Activated CD8-positive, alpha-beta memory T cell treated with anti-CD3 and anti-CD28 coated beads, Interleukin-2, amount 50 U/mL, for 24 hours (primary cell): ENCODE measurements around the gene ELAC1.

Experiments
- DNase-seq: peaks from one replicate; pipeline ENCODE4 v3.0.0-alpha.2; 2020; ENCODE audit errors: extremely low read depth

ELAC1 gene

DNA sequence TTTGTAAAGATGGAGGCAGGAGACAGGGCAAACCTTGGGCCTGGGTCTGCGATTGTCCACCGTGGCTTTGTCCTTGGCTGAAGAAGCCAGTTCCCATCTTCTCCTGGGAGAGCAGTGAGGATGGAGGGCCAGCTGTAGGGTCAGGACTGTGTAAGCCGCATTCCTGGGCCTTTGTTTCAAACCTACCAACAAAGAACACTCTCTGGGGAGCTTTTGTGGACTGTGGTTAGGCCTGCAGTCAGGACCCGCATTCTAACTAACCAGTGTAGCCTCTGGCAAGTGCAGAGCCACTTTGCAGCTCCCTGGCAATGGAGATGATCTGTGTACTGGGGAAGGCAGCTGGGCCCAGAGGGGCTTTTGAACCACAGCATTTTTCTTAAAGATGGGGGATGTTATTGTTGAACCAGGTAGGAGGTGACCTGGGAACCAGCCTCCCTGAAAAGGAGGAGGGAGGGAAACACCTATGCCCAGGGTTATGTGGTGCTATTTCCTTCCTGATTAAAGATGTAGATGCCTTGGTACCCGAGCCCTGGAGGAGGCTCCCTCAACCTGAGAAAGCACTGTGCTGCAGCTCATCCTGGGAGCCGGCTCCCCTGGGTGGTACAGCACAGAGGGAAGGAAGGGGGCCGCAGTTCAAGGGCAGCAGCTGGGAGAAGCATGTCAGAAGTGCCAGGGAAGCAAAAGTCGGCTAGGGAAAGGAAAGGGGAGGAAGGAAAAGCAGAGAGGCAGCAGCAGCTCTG, 49.5 kb downstream of the ELAC1 start:
- DNase-seq = no peak

- no peak for DNase-seq
Measured at GRCh38 chr18:51020536-51020935, 52.7 kb downstream of the ELAC1 start.

DNA sequence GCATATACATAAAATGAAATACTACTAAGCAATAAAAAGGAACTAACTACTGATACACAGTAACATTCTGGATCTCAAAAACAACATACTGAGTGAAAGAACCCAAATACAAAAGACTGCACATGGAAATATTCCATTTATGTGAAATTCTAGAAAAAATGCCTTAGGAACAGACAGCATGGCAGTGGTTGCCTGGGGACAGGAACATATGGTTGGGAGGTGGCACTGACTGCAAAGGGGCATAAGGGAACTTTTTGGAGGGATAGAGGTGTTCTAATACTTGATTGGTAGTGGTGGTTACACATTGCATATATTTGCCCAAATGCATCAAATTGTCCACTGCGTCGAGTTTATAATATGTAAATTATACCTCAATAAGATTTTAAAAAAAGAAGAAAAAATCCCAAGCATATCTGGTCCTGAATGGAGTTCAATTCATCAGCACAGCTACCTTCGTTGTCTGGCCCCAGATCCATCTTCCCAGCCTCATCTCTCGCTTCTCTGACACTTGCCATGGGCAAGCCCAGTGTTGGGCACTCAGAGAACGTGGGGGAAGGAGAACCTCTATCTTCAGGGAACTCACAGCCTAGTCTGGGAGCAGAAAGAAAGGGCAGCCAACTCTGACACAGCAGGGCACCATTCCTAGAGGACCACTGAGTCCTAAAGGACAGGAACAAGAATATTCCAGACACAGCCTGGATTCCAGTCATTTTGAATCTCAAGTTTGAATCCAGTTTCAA, 53.6 kb downstream of the ELAC1 start:
- DNase-seq = no peak

GRCh38 chr18:51025512-51025911, 57.7 kb downstream of the ELAC1 start:
- no peak for DNase-seq

GRCh38 chr18:51028201-51028805, 60.5 kb downstream of the ELAC1 start:
- DNase-seq = no peak

DNA sequence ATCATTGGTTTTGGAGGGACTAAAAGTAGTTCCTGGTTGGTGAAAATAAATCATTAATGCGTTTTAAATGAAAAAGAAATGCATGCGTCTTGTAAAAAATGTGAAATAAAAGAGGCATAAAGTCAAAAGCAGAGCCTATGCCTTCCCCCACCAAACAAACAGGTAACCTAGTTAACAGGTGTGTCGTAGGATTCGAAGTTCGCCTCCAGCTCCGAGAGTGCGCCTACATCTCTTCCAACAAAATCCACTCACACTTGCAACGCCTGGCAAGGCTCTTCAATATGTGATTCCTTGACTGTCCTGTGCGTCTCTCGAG, 61.5 kb downstream of the ELAC1 start:
- no peak for DNase-seq

DNA sequence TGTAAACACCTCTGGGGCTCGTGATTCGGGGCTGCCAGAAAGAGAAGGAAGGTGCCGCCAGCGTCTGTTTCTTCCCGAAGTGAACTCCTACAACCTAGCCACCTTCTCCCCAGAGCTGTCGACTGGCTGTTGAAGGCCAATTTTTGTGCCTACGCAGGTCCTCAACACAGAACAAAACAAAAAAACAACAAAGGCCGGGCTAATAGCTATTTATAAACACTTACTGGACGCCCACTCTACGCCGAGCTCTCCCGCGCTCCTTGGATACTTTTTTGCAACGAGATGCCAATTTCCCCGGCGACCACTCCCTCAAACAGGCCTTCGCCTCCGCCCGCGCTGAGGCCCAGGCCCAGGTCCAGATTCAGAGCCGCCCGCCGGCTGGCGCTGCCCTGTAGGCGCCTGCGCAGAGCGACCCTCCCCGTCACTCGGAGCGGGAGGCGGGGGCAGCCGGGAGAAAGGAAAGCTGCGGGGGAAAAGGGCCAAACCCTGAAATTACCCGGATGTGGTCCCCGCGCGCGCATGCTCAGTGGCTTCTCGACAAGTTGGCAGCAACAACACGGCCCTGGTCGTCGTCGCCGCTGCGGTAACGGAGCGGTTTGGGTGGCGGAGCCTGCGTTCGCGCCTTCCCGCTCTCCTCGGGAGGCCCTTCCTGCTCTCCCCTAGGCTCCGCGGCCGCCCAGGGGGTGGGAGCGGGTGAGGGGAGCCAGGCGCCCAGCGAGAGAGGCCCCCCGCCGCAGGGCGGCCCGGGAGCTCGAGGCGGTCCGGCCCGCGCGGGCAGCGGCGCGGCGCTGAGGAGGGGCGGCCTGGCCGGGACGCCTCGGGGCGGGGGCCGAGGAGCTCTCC, 62.1 kb downstream of the ELAC1 start, which contains the start of gene SMAD4:
SMAD4 (plus strand) TSS at position 520 of the 843 bp plus-strand sequence. CDS start 16,834 bp downstream, outside the sequence.
- DNase-seq = peak; percentile 96

DNA sequence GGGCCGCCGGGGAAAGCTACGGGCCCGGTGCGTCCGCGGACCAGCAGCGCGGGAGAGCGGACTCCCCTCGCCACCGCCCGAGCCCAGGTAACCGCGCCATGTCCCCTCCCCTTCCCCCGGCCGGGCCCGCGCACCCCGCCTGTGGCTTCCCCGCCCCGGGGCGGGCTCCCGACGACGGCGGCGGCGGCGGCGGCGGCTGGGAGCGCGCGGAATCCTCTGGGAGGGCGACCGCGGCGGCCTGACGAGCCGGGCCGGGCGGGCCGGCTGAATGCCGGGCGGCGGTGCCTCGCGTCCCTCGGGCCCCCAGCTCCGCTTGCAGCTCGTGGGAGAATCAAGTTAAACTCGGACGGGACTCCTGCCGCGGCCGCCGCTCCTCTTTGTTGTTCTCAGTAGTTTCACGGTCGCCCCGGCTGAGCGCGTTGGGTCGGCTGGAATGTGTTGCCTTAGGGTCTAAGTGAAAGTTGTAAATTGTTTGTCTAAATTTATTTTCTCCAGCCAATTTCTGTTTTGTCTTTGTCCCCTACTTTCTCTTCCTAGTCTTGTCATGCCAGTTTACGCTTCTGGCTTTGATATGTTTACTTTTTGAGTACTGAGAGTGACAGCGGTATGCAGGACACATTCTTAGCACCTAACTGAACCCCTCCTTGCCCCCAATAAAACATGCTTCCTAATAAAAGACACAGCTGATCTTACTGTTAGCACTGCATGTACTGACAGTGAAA, 62.9 kb downstream of the ELAC1 start:
- DNase-seq = no peak

GRCh38 chr18:51032193-51032592, 64.4 kb downstream of the ELAC1 start:
- no peak for DNase-seq

GRCh38 chr18:51037230-51037629, 69.4 kb downstream of the ELAC1 start:
- DNase-seq = no peak
